ENCODE measurements around the gene PKDREJ.

DNA sequence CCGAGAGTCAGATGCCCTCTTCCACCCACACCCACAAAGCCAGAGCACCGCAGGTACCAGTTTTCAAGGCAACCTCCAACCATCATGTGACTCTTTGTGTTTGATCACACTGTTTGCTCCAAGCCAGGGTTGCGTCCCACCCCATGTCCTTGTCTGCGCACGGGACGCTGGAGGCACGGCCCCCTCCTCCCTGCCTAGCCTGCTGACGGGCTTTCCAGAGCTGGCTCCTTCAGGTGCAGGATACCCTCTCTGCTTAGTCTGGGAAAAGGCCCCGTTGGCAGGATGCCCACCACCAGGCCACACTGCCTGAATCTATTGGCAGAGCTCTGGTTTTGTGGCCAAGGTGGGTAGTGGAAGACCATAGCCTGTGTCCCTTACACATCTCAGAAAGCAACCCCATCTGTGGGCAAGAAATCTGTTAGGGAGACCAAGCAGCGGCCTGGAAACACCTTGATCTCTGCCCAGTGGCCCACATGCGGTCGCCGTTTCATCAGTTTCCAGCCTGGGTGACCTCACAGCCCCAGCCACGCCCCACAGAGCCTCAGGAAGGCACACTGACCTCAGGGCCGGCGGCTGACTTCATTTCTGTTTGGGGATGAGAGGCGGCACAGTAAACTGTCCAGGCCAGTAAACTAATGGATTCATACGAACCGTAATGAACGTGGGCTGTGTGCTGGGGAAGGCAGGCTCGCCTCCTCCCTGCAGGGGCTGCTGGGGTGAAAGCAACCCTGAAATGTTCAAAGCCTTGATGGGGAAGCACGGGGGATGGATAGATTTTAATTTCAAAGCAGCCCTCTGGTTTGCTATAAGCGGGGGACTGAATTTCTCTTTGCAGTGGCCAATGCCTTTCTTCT lies 38.9 kb downstream of the PKDREJ start:
- TF ChIP-seq POLR2AphosphoS5 (IDR thresholded peaks at IDR 0.05) (no peak), POLR2A (IDR thresholded peaks at IDR 0.05) (no peak)

All from prostate gland (tissue), 1 donor.